GM21529 (cell line): ENCODE data around the gene TIGD2.
"Not testable (repeated sequence)": the region's sequence is repeated elsewhere in the genome, so short reads cannot be mapped to it uniquely, and the experiment has no call there.

ENCODE experiments used
- ATAC-seq: cut with Tn5 transposase; IDR thresholded peaks from one replicate; pipeline ENCODE4 v1.9.1; 2021; ENCODE audit not compliant: unreplicated experiment

The TIGD2 gene

DNA sequence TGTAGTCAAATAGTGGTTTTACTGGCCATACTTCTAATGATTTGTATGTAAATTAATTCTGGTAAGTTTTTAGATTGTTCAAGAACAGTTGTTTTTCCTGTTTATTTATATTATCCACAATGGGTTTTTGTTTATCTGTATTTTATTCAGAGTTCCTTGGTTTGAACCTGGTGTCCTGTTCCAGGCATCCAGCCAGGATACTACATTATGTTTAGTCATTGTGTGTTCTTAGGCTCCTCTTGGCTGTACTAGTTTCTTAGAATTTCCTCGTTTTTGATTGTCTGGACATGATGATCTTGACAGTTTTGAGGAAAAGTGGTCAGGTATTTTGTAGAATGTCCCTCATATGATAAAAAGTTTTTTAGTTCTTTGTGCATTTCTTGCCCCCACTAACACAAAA, 7.8 kb downstream of the TIGD2 start:
- ATAC-seq, result no peak

DNA sequence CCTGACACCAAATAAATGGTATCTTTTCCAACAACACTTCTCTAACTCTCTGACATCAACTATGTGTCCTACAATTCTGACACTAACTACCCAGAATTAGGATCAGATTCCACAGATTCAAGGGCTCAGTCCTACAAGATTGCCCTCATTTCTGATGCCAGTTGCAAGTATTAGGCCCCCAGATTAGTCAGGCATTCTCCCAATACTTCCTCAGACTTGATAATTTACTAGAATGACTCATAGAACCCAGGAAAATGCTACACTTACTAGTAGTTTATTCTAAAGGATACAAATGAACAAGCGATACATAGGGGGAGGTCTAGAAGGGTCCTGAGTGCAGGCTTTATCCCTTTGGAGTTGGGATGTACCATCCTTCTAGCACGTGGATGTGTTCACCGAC, 8.5 kb downstream of the TIGD2 start:
- no peak for ATAC-seq

DNA sequence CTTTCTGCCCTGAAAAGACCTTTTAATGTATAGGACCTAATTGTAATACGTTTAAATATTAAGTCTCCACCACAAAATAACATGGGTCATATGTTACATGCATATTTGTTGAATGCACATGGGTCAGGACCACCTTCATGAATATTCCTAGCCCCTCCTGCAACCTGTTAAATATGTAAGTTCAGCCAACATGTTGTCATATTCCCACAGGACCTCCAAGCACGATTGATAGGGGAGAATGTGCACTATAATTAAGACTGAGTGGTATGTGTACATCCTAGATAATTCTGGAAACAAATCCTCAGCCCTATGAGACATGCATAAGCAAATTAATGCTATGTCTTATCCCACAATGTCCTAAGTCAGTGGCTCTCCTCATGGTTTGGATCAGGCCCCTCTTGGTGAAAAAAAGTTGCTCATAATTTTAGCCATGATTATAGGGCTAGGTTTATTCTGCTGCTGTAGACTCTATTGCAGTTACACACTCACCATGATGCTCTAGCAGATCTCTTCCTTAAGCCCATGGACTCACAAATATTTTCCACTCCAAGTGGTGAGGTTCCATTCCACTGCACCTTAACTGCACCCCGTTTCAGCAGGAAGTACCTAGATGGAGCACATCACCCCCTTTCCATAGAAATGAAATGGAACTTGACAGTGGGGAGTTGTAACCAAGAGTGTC, 10.2 kb downstream of the TIGD2 start:
- no peak for ATAC-seq

DNA sequence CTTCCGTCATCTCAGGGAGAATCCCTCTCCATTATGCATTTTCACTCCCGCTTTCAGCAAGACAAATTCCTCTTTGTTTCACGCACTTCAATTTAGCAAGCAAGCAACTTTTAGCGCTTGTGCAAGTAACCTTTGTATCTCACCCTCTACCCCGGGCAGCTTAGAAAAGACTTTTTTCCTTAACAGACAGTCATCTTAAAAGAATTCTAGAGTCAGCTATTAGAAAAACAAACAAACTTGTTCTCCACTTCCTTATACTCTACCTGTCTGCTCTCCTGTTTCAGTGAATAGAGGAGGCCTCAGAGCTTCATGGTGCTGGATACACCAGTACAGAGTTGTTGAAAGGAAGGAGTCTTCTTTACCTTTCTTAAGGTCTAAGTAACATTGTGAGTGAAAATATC, 12.1 kb downstream of the TIGD2 start:
- ATAC-seq, result no peak

DNA sequence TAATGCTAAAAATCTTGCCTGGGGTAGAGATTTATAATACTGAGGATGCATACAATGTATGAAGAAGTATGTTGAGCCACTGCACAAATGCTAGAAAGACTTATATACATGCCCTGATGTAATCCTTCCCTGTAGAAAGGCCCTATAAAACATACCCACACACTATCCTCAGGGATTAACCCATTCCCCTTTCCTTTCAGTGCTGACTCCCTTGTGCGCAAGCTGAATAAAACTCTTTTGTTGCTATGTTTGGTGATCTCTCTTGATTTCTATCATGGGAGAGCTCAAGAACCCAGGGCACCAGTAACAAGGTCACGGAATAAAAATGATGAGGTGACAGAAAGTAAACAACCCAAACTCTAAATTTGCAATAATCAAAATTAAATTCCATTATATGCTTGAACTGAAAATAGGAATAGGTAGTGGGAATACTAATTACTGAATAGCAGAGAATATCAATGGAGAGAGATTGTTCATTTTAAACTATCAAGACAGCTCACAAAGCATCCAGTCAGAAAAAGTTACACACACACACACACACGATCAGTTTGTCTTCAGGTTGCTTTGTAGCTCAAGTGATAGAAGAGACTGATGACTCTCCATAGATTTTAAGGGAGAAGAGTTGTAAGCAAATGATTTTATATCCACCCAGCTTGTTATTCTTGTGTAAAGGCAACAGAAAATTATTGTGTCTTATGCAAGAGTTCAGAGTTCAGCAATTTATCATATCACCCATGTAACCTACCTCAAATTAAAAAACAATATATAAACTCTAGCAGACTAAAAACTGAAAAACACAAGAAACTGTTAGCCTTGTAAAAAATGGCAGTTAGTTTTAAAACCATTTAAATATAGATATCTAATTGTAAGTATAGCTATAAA, 14.8 kb downstream of the TIGD2 start:
- no peak for ATAC-seq

DNA sequence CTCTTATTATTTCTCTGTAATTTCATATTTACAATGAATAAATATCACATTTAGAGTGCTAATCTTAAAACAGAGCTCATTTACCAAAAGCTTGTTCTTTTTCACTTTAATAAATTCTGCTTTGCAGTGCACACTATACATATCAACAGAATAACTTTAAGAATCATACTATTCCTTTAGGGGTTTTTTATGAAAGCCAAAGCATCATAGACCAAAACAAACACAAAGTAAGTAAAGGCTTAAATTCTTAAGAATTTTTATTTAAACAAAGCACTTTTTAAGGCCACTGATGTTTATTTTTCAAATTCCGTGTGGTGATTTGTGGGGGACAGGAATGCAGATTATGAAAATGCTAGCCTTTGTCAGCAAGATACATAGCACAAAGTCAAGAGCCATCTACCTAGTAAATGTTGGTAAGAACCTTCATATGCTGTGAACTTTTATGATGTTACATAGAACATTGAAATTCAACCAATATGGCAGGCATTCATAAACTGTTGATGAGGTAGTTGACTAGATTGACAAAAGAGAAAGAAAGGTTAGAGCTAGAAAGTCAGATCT, 17.8 kb downstream of the TIGD2 start:
- ATAC-seq, result no peak

DNA sequence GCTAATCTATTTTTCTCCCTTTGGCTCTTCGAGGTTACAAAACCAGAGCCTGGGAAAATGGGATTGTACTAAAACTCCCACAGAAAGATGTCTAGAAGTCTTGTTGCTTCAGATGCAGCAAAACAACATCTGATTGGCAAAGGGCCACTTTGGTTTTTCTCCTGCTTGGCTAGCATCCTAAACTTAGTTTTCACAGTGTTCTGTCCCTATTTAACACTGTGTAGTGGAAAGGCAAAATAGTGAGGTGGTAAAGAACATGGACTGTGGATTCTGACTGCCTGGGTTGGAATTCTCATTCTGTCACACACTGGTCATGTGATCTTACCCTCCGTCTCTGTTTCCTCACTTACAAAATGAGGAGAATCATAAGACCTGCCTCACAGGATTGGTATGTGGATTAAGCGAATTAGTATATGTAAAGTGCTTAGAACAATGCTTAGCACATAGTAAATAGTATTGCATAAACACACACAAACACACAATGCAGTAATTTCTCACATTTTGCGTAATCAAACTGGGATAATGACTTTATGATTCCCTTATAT, 23.5 kb downstream of the TIGD2 start:
- no peak for ATAC-seq

DNA sequence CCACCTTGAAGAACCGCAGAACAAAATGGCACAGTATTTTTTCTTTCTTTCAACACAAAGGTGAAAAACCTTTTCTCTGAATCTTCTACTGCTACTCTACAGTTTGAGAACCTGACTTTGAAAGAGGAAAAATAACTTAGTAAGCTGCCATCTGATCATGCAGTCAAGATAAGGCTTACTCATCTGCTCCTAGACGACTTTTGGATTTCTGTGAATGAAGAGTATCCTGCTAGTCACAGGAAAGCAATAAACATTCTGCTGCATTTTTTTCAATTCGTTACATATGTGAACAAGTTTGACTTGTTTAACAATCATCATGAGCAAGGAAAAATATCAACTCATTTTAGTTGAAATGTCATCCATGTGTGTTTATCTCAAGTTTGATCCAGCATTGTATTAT, 25.2 kb downstream of the TIGD2 start:
- no peak for ATAC-seq

DNA sequence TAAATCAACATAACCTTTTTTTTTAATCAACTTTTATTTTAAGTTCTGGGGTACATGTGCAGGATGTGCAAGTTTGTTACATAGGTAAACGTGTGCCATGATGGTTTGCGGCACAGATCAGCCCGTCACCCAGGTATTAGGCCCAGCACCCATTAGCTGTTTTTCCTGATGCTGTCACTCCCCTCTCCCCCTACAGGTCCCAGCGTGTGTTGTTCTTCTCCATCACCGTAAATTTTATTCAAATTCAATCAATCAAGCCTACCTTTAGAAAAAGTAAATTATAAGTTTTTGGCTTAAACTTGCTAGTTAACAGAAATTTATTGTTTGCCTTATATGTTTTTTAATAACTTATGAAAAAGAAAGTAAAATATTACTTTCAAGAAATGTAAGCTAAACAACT, 25.9 kb downstream of the TIGD2 start:
- no peak for ATAC-seq

DNA sequence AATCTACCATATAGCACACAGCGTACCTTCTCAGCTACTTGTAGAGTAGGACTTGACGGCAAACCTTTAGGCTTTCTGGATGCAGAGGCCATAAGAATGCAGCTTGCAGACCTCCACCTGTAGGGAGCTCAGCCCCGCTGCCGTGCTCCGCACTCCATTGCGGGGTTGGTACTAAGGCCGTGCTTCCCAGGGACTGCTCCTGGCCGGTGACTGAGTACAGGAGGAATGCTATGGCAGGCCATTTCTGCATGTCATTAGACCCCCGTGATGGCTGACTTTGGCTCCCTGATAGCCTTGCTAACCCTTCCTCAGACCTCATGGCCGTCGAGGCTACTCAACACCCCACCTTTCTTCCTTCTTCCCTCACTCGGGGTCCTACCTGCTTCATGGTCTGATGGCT, 26.4 kb downstream of the TIGD2 start:
- ATAC-seq, result no peak

DNA sequence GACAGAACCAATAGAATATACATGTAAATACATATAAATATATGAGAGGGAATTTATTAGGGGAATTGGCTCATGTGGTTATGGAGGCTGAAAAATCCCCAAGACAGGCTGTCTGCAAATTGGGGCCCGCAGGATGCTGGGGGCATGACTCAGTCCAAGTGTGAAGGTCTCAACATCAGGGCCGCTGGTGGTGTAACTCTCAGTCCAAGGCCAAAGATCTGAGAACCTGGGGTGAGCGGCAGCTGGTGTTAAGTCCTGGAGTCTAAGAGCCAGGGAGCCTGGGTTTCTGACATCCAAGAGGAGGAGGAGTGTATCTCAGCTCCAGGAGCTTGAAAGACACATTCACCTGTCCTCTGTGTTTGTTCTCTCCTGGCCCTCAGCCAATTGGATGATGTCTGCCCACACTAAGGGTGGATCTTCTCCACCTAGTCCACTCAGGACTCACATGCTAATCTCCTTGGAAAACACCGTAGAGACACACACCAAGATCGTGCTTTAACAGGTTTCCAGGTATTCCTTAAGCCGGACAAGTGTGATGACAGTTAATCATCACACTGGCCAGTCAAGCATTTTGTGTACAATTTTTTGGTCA, 28.9 kb downstream of the TIGD2 start:
- ATAC-seq, result no peak

DNA sequence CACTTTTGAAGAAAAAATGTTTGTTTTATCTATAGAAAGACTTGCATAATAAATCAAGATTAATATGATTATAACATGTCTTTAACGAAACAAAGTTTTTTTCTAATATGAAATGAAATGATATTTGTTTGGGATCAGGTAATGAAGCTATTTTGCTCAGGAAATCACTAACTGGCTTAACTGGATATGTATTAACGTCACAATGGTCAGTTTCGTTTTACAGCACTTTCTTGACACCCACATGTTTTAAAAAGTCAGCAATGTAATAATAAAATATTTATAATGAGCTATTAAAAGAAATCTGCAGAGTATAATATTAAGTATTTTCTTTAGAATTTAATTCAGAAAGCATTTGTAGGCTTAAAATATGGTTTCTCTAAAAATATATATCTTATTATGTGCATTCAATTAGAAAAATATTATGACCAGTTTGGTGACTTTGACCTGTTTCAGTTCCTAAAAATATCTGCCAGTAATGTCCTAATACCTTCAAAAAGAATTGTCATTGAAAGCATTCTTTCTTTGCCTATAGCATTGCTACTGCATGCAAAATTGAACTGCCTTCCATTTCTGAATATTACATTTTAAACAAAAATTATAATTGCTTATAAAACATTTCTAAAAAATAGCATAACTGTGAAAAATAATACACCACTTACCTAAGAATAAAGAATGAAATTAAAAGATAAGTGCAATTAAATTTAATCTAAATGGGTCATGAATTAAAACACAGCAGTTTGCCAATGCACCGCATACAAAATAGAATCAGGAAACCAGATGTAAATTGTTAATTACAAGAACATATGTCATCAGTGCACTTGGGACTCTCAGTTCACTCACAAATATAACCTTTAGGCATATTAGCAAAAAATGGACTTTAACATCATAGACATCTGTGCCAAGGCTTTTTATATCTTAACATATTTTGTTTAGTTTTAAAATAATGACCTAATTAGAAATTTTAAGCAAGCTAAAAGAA, 31.6 kb downstream of the TIGD2 start:
- ATAC-seq, result peak; percentile 88

DNA sequence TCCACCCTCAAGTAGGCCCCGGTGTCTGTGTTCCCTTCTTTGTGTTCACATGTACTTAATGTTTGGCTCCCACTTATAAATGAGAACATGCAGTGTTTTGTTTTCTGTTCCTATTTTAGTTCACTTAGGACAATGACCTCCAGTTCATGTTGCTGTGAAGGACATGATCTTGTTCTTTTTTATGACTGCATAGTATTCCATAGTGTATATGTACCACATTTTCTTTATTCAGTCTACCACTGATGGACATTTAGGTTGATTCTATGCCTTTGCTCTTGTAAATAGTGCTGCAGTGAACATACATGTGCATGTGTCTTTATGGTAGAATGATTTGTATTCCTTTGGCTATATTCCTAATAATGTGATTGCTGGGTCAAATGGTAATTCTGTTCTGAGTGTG, 33.3 kb downstream of the TIGD2 start:
- not testable (repeated sequence) for ATAC-seq

DNA sequence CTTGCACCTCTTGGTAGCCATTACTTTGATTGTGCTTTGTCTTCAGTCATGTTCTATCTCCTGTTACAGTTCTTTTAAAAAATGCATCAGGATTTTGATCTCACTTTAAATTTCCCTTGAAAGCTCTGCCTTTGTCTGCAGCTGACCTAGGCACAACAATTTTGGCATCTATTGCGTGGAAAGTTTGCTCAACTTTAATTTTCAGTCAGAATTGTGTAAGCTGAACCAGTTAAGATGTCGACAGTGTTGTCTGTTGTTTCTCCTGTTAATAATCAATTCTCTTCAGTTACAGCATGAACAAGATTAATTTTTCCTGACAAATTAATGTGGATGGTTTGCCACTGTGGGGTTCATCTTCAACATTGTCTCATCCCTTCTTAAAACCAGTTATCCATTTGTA, 34.9 kb downstream of the TIGD2 start:
- ATAC-seq, result no peak

DNA sequence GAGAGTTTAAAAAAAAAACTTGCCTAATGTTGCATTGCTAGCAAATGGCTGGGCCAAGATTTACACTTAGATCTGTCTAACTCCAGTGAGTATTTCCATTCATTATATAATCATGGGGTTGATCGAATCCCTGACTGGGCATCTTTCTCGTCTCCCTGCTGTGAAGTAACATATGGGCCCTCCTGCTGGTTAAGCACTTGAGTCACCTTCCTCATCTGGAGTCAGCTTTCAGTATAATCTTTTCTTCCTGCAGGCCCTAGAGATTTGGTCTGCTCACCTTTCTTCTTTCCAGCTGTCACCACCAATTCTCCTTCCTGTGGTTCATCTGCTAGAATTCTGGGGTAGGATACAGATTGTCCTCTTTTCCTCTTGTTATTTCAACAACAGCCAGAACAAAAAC, 41.6 kb downstream of the TIGD2 start:
- no peak for ATAC-seq

DNA sequence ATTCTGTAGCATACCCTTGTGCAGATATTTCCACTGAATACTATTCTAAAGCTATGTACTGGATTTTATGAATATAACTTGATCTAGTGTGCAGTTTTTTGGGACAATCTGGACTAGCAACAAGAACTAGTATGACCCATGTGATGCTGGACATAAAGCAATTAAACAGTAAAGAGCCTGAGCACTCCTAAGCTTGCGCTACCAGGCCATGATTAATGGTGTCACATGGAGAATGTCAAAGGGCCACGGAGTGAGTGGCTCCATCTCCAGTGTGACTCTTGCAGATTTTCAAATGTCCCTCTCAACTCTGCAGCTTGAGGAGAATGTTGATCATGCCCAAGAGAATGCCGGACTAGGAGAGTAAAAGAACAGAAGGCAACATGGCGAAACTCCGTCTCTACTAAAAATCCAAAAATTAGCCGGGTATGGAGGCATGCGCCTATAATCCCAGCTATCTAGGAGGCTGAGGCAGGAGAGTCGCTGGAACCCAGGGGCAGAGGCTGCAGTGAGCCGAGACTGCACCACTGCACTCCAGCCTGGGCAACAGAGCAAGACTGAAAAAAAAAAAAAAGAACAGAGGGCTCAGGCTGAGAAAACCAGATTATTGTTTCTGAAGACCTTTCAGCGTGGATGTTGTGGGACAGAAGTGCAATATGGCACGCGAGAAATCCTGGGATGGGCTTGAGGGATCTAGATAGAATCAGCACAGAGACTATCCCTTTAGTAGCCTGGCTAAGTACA, 45.0 kb downstream of the TIGD2 start:
- ATAC-seq, result no peak

DNA sequence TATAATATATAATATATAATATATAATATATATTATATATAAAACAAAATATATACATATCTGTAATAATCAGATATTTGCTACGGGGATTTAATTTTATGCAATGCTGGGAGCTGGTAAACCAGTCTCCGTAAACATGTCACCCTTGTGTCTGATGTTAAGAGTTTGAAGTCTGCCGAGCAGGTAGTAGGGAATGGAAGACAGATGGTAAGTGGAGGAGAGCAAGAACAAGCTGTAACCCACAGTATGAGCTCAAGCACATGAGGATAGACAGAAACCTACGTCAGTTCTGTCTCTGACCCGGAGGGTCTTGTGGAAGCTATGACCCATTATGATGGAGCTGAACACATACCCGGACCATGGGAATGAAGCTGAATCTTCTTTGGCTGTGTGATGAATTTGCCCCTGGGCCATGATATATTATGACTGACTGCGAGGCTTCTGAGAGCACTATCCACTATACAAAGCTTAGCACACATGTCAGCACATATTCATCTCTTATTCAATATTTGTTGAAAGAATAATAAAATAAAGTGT, 46.2 kb downstream of the TIGD2 start:
- ATAC-seq, result no peak

DNA sequence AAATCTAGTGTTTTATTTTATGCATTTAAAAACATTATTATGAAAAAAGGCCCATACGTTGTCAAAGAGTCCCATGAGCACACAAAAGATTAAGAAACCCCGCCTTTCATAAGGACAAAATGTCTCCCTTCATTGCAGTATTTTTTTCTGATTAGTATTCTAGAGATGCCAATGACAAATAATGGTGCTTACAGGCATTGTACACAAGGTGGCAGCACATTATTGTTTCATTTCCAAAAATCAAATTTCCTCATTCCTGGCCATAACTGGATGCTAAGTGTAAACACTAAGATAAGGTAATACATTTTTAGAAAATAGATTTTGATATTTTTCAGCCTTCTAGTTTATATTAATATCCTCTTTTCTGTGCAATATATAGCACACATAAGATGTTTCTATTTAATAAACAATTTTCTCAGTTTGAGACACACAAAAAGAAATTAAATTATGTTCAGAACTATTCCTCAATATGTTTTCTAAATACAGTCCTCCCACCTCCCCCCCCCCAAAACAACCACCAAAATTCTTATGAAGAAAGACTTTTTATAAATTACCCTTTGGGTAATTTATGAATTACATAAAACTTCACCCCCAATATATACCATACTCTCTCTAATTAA, 47.7 kb downstream of the TIGD2 start:
- ATAC-seq, result peak; percentile 80

DNA sequence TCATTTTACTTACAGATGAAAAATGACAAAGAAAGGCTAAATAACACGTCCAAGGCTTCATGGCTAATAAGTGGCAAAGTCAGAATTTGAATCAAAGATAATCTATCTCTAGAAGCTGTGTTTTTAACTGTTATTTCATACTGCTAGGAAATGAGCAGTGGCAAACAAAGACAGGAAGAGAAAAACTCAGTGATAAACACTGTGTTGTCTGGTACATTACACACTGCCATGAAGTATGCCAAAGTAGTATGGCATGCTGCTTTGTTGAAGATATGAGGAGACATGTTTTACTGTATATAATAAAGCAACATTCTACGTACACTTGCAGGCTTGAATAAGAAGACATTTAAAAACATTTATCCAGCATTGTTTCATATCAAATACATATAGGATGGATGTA, 49.5 kb downstream of the TIGD2 start:
- ATAC-seq, result no peak
